ENCODE measurements around the gene REPS1. TPM values are rescaled to one million over a fixed set of nuclear protein-coding genes. Genes with fewer than 3 reads are reported as not detected.

The REPS1 gene
- total and polyA plus RNA-seq, 2 donors from 2014 or later, result 33.4 to 37.0 TPM

DNA sequence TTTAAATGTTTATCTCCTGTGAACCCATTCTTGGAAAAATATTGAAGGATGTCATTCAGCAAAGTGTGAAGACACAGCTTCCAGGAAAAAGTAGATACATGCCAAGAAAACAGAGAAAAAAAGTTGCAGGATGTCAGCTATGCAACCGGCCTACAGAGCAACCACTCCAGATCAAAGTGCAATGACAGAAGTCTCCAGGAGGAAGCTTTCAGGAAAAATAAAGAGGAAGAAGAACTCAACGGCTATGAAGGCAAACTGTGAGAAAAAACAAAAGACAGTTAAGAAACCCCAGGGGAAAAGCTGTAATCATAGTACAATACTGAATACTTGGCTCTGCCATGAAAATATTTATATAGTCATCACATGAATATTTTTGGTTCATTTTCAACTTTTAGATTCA is 30.6 kb downstream of the REPS1 start:
- no peaks in the 10 kb centered on the region for H3K27me3 ChIP-seq (ENCODE audit: control insufficient read depth, insufficient read depth, low read length)
- no peak for TF ChIP-seq CTCF (IDR thresholded peaks at IDR 0.05; ENCODE audit: borderline replicate concordance, extremely low read depth, insufficient read depth)
- no peaks in the 10 kb centered on the region for H3K9me3 ChIP-seq (ENCODE audit: control insufficient read depth in 2 of 3, insufficient read depth in 1 of 3, low read length in 3 of 3)
- no peak overlapping the region for H3K27ac ChIP-seq (ENCODE audit: low read depth in 2 of 2, low read length in 2 of 2)
- intact Hi-C loops (cut with DNase I), result no loop called here
- H3K4me1 ChIP-seq (ENCODE audit: control insufficient read depth in 2 of 3, insufficient read depth in 2 of 3, low read depth in 1 of 3, low read length in 3 of 3), result peaks cover 0 to 9% (median 0%) of the 10 kb centered on the region in 3 donors
- no peak overlapping the region for H3K4me3 ChIP-seq (ENCODE audit: low read length in 3 of 3)
- no peak overlapping the region for H3K9ac ChIP-seq (ENCODE audit: low read length in 3 of 3)
- no peak for DNase-seq
- FAIRE-seq, result peak; percentile 67
- no peaks in the 10 kb centered on the region for H3K36me3 ChIP-seq (ENCODE audit: control insufficient read depth in 2 of 3, insufficient read depth in 3 of 3, low read length in 3 of 3)

GRCh38 chr6:138956244-138956924 is 31.7 kb downstream of the REPS1 start:
- no peaks in the 10 kb centered on the region for H3K9me3 ChIP-seq (ENCODE audit: control insufficient read depth in 2 of 3, insufficient read depth in 1 of 3, low read length in 3 of 3)
- FAIRE-seq, result no peak
- no peak overlapping the region for H3K9ac ChIP-seq (ENCODE audit: low read length in 3 of 3)
- no peak overlapping the region for H3K27ac ChIP-seq (ENCODE audit: low read depth in 2 of 2, low read length in 2 of 2)
- TF ChIP-seq CTCF (IDR thresholded peaks at IDR 0.05; ENCODE audit: borderline replicate concordance, extremely low read depth, insufficient read depth), result no peak
- H3K4me1 ChIP-seq (ENCODE audit: control insufficient read depth in 2 of 3, insufficient read depth in 2 of 3, low read depth in 1 of 3, low read length in 3 of 3), result peaks cover 0 to 9% (median 0%) of the 10 kb centered on the region in 3 donors
- no peaks in the 10 kb centered on the region for H3K36me3 ChIP-seq (ENCODE audit: control insufficient read depth in 2 of 3, insufficient read depth in 3 of 3, low read length in 3 of 3)
- intact Hi-C loops (cut with DNase I), result no loop called here
- H3K27me3 ChIP-seq (ENCODE audit: control insufficient read depth, insufficient read depth, low read length), result no peaks in the 10 kb centered on the region
- DNase-seq, result no peak
- no peak overlapping the region for H3K4me3 ChIP-seq (ENCODE audit: low read length in 3 of 3)

DNA sequence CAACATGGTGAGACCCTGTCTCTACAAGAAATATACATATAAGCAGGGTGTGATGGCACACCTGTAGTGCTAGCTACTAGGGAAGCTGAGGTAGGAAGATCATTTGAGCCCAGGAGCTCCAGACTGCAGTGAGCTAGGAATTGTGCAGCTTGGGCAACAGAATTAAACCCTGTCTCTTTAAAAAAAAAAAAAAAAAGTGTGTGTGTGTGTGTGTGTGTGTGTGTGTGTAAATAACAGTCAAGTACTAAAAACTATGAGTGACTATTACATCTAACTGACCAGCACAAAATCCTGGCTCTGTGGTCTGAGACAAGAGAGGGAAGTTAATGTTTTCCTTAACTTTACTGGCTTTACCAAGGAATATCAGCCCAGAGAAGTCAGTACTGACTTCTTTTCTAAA is 32.8 kb downstream of the REPS1 start:
- H3K36me3 ChIP-seq (ENCODE audit: control insufficient read depth in 2 of 3, insufficient read depth in 3 of 3, low read length in 3 of 3), result no peaks in the 10 kb centered on the region
- intact Hi-C loops (cut with DNase I), result no loop called here
- no peak for TF ChIP-seq CTCF (IDR thresholded peaks at IDR 0.05; ENCODE audit: borderline replicate concordance, extremely low read depth, insufficient read depth)
- H3K9me3 ChIP-seq (ENCODE audit: control insufficient read depth in 2 of 3, insufficient read depth in 1 of 3, low read length in 3 of 3), result no peaks in the 10 kb centered on the region
- no peak overlapping the region for H3K4me3 ChIP-seq (ENCODE audit: low read length in 3 of 3)
- peaks cover 0 to 9% (median 0%) of the 10 kb centered on the region in 3 donors for H3K4me1 ChIP-seq (ENCODE audit: control insufficient read depth in 2 of 3, insufficient read depth in 2 of 3, low read depth in 1 of 3, low read length in 3 of 3)
- H3K27ac ChIP-seq (ENCODE audit: low read depth in 2 of 2, low read length in 2 of 2), result no peak overlapping the region
- FAIRE-seq (no peak), DNase-seq (no peak)
- no peak overlapping the region for H3K9ac ChIP-seq (ENCODE audit: low read length in 3 of 3)
- H3K27me3 ChIP-seq (ENCODE audit: control insufficient read depth, insufficient read depth, low read length), result no peaks in the 10 kb centered on the region

DNA sequence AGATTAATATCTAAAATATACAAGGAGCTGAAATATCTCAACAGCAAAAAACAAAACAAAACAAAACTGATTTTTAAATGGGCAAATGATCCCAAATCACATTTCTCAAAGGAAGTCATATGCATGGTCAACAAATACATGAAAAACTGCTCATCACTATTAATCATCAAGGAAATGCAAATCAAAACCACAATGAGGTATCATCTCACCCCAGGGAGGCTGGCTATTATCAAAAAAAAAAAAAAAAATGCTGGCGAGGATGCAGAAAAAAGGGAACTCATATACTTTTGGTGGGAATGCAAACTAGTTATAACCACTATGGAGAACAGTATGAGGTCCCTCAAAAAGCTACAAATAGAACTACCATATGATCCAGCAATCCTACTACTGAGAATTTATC is 34.6 kb downstream of the REPS1 start:
- Histone ChIP-seq H3K27me3 (ENCODE audit: control insufficient read depth, insufficient read depth, low read length) (no peaks in the 10 kb centered on the region), H3K4me3 (ENCODE audit: low read length in 3 of 3) (no peak overlapping the region), H3K27ac (ENCODE audit: low read depth in 2 of 2, low read length in 2 of 2) (no peak overlapping the region), H3K9me3 (ENCODE audit: control insufficient read depth in 2 of 3, insufficient read depth in 1 of 3, low read length in 3 of 3) (no peaks in the 10 kb centered on the region), H3K9ac (ENCODE audit: low read length in 3 of 3) (no peak overlapping the region), H3K4me1 (ENCODE audit: control insufficient read depth in 2 of 3, insufficient read depth in 2 of 3, low read depth in 1 of 3, low read length in 3 of 3) (peaks cover 0 to 13% (median 4%) of the 10 kb centered on the region in 3 donors), H3K36me3 (ENCODE audit: control insufficient read depth in 2 of 3, insufficient read depth in 3 of 3, low read length in 3 of 3) (no peaks in the 10 kb centered on the region)
- no peak for TF ChIP-seq CTCF (IDR thresholded peaks at IDR 0.05; ENCODE audit: borderline replicate concordance, extremely low read depth, insufficient read depth)
- intact Hi-C loops (cut with DNase I), result no loop called here
- FAIRE-seq (no peak), DNase-seq (no peak)

Measured in kidney (tissue), 14 donors.